Stromal cell of bone marrow (primary cell): Measurements from ENCODE around the gene ZNF614.
"Not testable (repeated sequence)": the region's sequence is repeated elsewhere in the genome, so short reads cannot be mapped to it uniquely, and the experiment has no call there.

Experiments
- DNase-seq: peaks from one replicate; pipeline ENCODE4 v3.0.0-alpha.2; 2012; ENCODE audit warnings: low read depth

The ZNF614 gene

DNA sequence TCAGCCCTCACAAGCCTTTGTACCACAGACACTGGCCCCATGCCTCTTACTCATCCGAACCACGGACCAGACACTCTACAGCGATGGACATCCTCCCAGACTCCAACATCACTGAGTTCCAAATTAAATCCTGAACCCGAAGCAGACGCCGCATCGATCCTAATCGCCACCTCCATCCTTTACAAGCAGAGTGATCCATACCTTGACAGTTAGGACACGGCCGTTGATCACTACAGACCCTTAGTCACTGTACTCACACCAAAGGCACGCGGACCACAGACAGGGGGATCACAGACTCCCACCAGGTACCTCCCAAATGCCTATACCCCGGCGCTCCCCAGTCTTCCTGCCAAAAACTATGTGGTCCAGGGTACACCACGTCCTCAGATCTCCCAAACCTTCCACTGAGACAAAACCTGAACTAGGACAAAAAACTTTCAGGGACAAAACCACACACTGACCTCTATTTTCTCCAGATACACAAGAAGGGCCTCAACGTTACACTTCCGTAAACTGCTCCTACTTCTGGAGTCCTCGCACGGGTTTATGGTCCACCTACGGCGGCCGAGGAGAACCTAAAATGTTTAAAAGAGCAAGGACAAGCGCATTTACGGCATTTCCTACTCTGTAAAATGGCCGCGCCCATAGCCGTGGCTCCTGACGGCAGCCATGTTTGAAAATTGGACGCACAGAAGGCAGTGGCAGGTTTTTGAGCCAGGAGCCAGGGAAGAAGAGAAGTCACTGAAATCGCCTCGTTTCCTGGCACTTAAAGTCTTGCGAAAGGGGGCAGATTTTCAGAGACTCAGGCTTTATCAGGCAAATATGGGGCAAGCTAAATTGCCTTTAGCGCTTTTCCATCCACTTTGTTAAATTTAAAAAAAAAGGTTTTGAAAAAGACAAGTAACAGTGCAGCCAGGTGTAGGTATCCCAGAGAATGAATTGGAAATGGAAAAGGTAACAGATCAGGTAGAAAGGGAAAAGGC, 41.6 kb downstream of the ZNF614 start, which contains the start of gene ZNF350:
ZNF350 (minus strand) TSS at position 532 of the 983 bp plus-strand sequence. CDS start 12,480 bp downstream, outside the sequence.
- peak; percentile 94 for DNase-seq

DNA sequence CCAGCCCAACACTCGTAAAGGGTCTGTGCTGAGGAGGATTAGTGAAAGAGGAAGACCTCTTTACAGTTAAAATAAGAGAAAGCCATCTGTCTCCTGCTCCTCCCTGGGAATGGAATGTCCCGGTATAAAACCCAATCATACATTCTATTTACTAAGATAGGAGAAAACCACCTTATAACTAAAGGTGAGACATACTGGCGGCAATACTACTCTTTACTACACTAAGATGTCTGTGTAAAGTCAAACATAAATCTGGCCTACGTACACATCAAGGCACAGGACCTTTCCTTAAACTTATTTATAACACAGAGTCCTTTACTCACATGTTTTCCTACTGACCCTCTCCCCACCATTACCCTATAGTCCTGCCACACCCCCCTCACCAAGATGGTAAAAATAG, 44.8 kb downstream of the ZNF614 start:
- no peak for DNase-seq

DNA sequence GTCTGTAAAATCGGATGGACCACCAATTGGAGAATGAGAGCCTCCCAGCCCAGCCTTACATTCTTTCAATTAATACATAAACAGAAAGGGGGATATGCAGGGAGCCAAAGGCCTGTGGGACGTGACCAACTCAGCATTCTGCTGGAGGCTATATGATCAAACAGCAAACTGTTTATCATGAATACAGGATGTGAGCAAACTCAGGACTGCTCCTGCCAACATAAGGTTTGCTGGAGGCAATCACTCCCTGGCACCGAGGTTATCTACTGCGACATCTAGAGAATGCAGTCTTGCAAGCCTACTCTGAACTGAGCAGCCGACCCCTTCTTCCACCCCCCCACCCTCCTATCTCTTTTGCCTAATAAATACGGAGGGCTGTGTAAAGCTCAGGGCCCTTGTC, 47.3 kb downstream of the ZNF614 start:
- DNase-seq, result not testable (repeated sequence)

DNA sequence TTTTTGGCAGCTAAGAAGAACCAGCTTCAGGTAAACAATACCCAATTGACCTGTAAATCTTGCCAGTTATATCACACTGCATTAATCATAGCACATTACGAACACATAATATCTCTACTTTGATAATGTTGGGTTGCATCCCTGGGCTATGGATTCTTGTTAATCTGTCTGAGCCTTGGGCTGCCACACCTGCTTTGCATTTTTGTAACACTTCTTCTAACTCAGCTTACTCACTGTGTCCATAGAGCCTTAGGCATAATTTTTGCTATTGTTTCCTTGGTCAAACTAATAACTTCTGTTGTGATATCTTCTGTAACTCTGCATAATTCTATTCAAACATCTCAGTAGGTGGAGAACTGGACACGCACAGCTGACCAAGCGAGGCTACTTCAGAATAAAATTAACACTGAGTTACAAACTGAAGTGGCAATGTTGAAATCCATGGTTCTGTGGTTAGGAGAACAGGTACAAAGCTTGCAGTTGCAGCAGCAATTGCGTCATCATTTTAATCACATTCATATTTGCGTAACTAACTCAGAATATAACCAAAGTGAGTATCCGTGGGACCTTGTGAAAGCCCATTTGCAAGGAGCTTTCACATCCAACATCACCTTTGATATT, 48.0 kb downstream of the ZNF614 start:
- DNase-seq, result no peak

DNA sequence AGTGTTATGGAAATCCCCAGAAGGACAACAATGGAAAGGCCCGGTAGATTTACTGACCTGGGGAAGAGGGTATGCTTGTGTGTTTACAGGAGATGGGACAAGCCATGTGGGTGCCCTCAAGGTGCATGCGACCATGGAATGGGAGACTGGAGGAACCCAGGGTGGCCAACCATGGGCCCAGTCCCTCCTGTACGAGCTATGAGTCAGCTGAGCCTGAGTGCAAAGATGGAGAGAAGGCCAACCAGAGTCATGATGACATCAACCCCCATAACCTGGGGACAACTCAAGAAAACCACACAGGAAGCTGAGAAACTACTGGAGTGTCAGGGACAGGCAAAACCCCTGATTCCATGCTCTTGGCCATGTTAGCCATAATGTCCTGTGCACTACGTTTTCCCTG, 49.3 kb downstream of the ZNF614 start:
- DNase-seq, result no peak

DNA sequence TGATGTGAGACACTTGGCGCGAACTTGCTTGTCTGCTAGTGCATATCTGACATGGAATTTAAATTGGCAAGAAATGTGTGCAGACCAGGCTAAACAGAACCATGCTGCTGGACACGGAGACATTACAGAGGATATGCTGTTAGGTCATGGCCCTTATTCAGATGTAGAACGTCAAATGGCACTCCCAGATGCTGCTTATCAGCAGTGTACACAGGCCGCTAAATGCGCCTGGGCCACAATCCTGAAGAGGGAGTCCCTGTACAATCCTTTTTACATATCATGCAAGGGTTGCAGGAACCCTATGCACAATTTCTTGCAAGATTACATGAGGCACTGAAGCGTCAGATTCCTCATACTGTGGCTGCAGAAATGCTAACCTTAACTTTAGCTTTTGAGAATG, 50.8 kb downstream of the ZNF614 start:
- DNase-seq, result no peak

DNA sequence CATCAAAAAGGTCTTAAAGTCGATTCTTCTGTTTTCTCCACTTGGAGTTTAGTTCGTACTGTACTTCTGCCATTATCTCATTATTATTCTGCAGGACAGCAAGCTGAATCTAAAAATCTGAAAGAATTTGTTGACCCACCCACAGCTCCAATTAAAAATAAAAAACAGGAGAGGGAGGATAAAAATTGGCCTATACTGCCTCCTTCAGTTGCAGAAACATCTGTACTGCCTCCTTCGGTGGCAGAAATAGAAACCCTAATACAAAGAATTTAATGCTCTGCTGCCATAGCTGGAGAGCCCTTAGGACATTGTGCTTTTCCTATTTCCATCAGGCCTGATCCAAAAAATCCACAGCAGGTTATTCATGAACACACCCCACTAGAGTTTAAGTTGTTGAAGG, 51.3 kb downstream of the ZNF614 start:
- no peak for DNase-seq

DNA sequence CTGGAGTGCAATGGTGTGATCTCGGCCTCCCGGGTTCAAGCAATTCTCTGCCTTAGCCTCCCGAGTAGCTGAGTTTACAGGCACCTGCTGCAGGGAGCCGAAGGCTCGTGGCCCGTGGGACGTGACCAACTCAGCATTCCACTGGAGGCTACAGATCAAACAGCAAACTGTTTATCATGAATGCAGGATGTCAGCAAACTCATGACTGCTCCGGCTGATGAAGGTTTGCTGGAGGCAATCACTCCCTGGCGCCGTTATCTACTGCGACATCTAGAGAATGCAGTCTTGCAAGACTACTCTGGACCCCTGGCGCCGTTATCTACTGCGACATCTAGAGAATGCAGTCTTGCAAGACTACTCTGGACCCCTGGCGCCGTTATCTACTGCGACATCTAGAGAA, 52.4 kb downstream of the ZNF614 start:
- DNase-seq, result not testable (repeated sequence)

DNA sequence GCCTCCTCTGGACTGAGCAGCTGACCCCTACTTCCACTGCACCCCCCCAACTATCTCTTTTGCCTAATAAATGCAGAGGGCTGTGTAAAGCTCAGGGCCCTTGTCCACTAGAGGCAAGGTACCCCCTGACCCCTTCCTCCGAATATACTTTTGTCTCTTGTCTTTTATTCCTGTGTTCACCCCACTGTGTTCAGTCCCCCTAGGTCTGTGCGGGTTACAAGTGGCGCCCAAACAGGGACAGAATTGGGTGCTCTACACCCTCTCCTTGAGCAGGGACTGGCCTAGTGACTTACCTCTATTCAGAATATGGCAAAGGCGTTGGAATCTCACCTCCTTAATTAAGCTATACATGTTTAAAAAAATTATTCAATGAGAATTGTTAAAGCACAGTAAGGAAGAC, 56.6 kb downstream of the ZNF614 start:
- DNase-seq, result peak; percentile 12

DNA sequence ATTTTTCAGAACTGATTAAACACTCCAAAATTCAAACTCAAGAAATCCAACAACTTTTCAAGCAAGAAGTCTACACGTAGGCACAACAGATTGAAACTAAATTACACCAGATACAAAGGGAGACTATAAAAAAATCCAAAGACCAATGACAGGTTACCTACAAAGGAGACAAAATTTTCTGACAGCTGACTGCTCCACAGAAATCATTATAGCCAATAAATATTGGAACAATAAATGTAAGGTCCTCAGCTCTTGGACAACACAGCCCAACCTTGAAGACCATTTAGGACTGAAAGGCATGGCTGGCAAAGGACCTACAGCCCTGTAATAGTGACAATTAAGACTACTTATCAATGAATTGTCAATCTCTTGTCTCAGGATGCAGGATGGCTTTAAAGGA, 57.5 kb downstream of the ZNF614 start:
- no peak for DNase-seq

DNA sequence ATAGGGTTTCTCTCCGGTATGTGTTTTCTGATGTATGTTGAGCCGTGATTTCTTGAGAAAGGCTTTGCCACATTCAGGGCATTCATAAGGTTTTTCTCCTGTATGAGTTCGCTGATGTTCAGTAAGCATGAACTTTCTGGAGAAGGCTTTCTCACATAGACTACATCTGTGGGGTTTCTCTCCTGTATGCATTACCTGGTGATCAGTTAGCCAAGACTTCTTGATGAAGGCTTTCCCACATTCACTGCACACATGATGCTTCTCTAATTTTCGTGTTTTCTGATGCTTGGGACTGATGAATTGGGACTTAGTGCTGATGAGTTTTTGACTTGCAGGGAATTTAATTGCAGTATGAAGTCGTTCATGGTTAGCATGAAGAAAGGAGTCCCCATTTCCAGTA, 62.6 kb downstream of the ZNF614 start:
- no peak for DNase-seq
